Aorta (tissue), 5 donors: Measurements from ENCODE around the gene MMEL1. TPM values are rescaled to one million over a fixed set of nuclear protein-coding genes. Genes with fewer than 3 reads are reported as not detected.
"Not testable (repeated sequence)": the region's sequence is repeated elsewhere in the genome, so short reads cannot be mapped to it uniquely, and the experiment has no call there.

Source experiments
- ATAC-seq: fragments of 200-7000 bp; cut with Tn5 transposase; one replicate; pipeline ENCODE4 v1.9.1; 2022; ENCODE audit warnings: moderate library complexity; ENCODE audit not compliant: low FRiP score
- DNase-seq, 2 donors: peaks; one replicate each; pipeline ENCODE4 v3.0.0-alpha.2; 2020
- H3K27ac ChIP-seq, 2 donors: one replicate each; pipeline ENCODE4 v1.5.1; 2013; ENCODE audit warnings: low read length in 2 of 2, mild to moderate bottlenecking in 2 of 2, moderate library complexity in 2 of 2, control low read depth in 1 of 2, inconsistent platforms in 1 of 2, low read depth in 1 of 2
- H3K27me3 ChIP-seq, 2 donors: one replicate each; pipeline ENCODE4 v1.6.1; 2013; ENCODE audit warnings: control low read depth in 1 of 2, low read length in 1 of 2, mild to moderate bottlenecking in 1 of 2, moderate library complexity in 1 of 2; ENCODE audit not compliant: insufficient read depth in 2 of 2, control insufficient read depth in 1 of 2
- H3K36me3 ChIP-seq, 2 donors: one replicate each; pipeline ENCODE4 v1.6.1; 2013; ENCODE audit warnings: control low read depth in 1 of 2, low read length in 1 of 2, mild to moderate bottlenecking in 1 of 2; ENCODE audit not compliant: insufficient read depth in 2 of 2, control insufficient read depth in 1 of 2
- H3K4me1 ChIP-seq, 2 donors: one replicate each; pipeline ENCODE4 v1.6.1; 2013; ENCODE audit warnings: low read length in 2 of 2, control low read depth in 1 of 2, mild to moderate bottlenecking in 1 of 2, moderate library complexity in 1 of 2; ENCODE audit not compliant: insufficient read depth in 2 of 2, control insufficient read depth in 1 of 2
- H3K4me3 ChIP-seq, 2 donors: one replicate each; pipeline ENCODE4 v1.5.1; 2013; ENCODE audit warnings: low read length in 2 of 2, control low read depth in 1 of 2, mild to moderate bottlenecking in 1 of 2
- H3K9me3 ChIP-seq: one replicate; pipeline ENCODE4 v1.6.1; 2013; ENCODE audit warnings: mild to moderate bottlenecking, low read length; ENCODE audit not compliant: control insufficient read depth
- WGBS, 2 donors: extraction: QIAGEN DNeasy Blood & Tissue Kit; methylation state at CpG; one replicate each; pipeline ENCODE4 v1.1.7; 2013; 5-methylcytosine and 5-hydroxymethylcytosine counted together
- intact Hi-C, 2 donors: fragments of 100-400 bp; cut with DNase I; formaldehyde crosslinking; loops; one replicate each; pipeline versions ENCODE4 v1.14.2 to v1.15.0; 2022
- polyA plus RNA-seq, 2 donors: library from polyadenylated mRNA; stranded (reverse); fragments of 200-250 nt; gene quantifications; one replicate each; pipeline ENCODE4 v1.2.3, GENCODE V29; 2013
- total RNA-seq, 2 donors: library from RNA; stranded (reverse); fragmentation: NEBNext Ultra II Directional; extraction: Animal tissue kit (Norgen Biotek cat#: 25700); gene quantifications; one replicate each; pipeline ENCODE4 v1.2.1, GENCODE V29; 2021
- donor health status: healthy with polysubstance abuse.
- donor health status: Bipolar disorder and iron deficiency.
- donor health status: DM: no; HTN: no; CAD: no.
- donor health status: DM: no; HTN: no; CAD: no.
- donor health status: DM: yes; HTN: yes; CAD: no.

Gene MMEL1
- total and polyA plus RNA-seq, 4 donors, result 0.63 to 2.4 (median 1.4) TPM

GRCh38 chr1:2654443-2654948 is 21.7 kb upstream of the MMEL1 start:
- H3K9me3 ChIP-seq, H3K4me3 ChIP-seq, intact Hi-C loops, H3K4me1 ChIP-seq, H3K36me3 ChIP-seq, H3K27me3 ChIP-seq, H3K27ac ChIP-seq: not testable (repeated sequence)
- DNase-seq (peak; percentile 58 to 84), ATAC-seq (peak; percentile 70)
- 48 to 49% methylated on average over 14 of the region's 14 CpGs for WGBS, 2 donors

GRCh38 chr1:2653741-2654442 is 21.1 kb upstream of the MMEL1 start:
- H3K9me3 ChIP-seq, H3K27me3 ChIP-seq, H3K4me3 ChIP-seq, ATAC-seq, H3K4me1 ChIP-seq, H3K27ac ChIP-seq, intact Hi-C loops, H3K36me3 ChIP-seq: not testable (repeated sequence)
- DNase-seq, result peak; percentile 78 to 95
- WGBS, 2 donors, result 44 to 46% methylated on average over 14 of the region's 14 CpGs

- 36 to 40% methylated on average over 12 of the region's 12 CpGs for WGBS, 2 donors
- H3K4me3 ChIP-seq, H3K36me3 ChIP-seq, intact Hi-C loops, H3K27ac ChIP-seq, H3K4me1 ChIP-seq, H3K9me3 ChIP-seq, ATAC-seq, H3K27me3 ChIP-seq: not testable (repeated sequence)
- peak; percentile 62 to 84 for DNase-seq
These were observed 20.2 kb upstream of the MMEL1 start for GRCh38 chr1:2652926-2653571.

GRCh38 chr1:2652152-2652925 is 19.5 kb upstream of the MMEL1 start:
- H3K27me3 ChIP-seq, H3K4me1 ChIP-seq, H3K36me3 ChIP-seq, H3K9me3 ChIP-seq, H3K4me3 ChIP-seq, ATAC-seq, H3K27ac ChIP-seq, intact Hi-C loops: not testable (repeated sequence)
- WGBS, 2 donors, result 42 to 43% methylated on average over 16 of the region's 16 CpGs
- peak; percentile 59 to 83 for DNase-seq

GRCh38 chr1:2650967-2651645 is 18.3 kb upstream of the MMEL1 start:
- WGBS, 2 donors, result 52 to 59% methylated on average over 10 of the region's 10 CpGs
- Histone ChIP-seq H3K4me3 (no peak overlapping the region), H3K36me3 (no peaks in the 10 kb centered on the region), H3K27ac (no peak overlapping the region), H3K27me3 (no peaks in the 10 kb centered on the region), H3K9me3 (no peaks in the 10 kb centered on the region), H3K4me1 (no peaks in the 10 kb centered on the region)
- intact Hi-C loops, result no loop called here
- ATAC-seq (no peak), DNase-seq (peak; percentile 6 to 35)

GRCh38 chr1:2646837-2647236 is 14.0 kb upstream of the MMEL1 start:
- no peak for DNase-seq
- Histone ChIP-seq H3K9me3 (no peaks in the 10 kb centered on the region), H3K27ac (no peak overlapping the region), H3K36me3 (no peaks in the 10 kb centered on the region), H3K4me1 (no peaks in the 10 kb centered on the region), H3K27me3 (no peaks in the 10 kb centered on the region), H3K4me3 (no peak overlapping the region)
- no peak for ATAC-seq
- 73% methylated on average over 5 of the region's 5 CpGs for WGBS, 2 donors
- intact Hi-C loops, result loop anchor here in 1 of 2 donors (10.0 kb wide), 2 partner anchors 102 to 462 kb away; no protein-coding TSS in a partner anchor

GRCh38 chr1:2645776-2646175 is 13.0 kb upstream of the MMEL1 start:
- Histone ChIP-seq H3K36me3 (no peaks in the 10 kb centered on the region), H3K4me3 (no peak overlapping the region), H3K27ac (no peak overlapping the region), H3K9me3 (no peaks in the 10 kb centered on the region), H3K4me1 (no peaks in the 10 kb centered on the region), H3K27me3 (no peaks in the 10 kb centered on the region)
- 77 to 84% methylated on average over 11 of the region's 11 CpGs for WGBS, 2 donors
- DNase-seq (peak in 1 of 2 donors; percentile 64), ATAC-seq (no peak)
- intact Hi-C loops, result loop anchor here in 1 of 2 donors (10.0 kb wide), 2 partner anchors 101 to 461 kb away; no protein-coding TSS in a partner anchor

GRCh38 chr1:2645143-2645542 is 12.3 kb upstream of the MMEL1 start:
- 86 to 87% methylated on average over 14 of the region's 14 CpGs for WGBS, 2 donors
- intact Hi-C loops, result loop anchor here in 1 of 2 donors (10.0 kb wide), 2 partner anchors 100 to 460 kb away; no protein-coding TSS in a partner anchor
- Histone ChIP-seq H3K36me3 (no peaks in the 10 kb centered on the region), H3K27me3 (no peaks in the 10 kb centered on the region), H3K9me3 (no peaks in the 10 kb centered on the region), H3K4me3 (no peak overlapping the region), H3K4me1 (no peaks in the 10 kb centered on the region), H3K27ac (no peak overlapping the region)
- DNase-seq (peak; percentile 29 to 57), ATAC-seq (no peak)
